GM21619 (cell line): ENCODE data around the gene BGN.

Source experiments
- ATAC-seq: cut with Tn5 transposase; IDR thresholded peaks from one replicate; pipeline ENCODE4 v1.9.1; 2021; ENCODE audit not compliant: unreplicated experiment

Gene BGN

GRCh38 chrX:153502131-153502530, 7.4 kb downstream of the BGN start:
- no peak for ATAC-seq

GRCh38 chrX:153502796-153503195, 8.0 kb downstream of the BGN start:
- no peak for ATAC-seq

- ATAC-seq: no peak
Observed at GRCh38 chrX:153504445-153505016, 9.8 kb downstream of the BGN start.

GRCh38 chrX:153505361-153505760, 10.6 kb downstream of the BGN start:
- ATAC-seq: no peak

- peak; percentile 91 for ATAC-seq
Observed at GRCh38 chrX:153507484-153508178, 12.9 kb downstream of the BGN start.

- ATAC-seq: no peak
Observed at GRCh38 chrX:153509592-153509991, 14.8 kb downstream of the BGN start.

- ATAC-seq: no peak
Observed at GRCh38 chrX:153510383-153510782, 15.6 kb downstream of the BGN start.

GRCh38 chrX:153511784-153512500, 17.2 kb downstream of the BGN start:
- no peak for ATAC-seq

- no peak for ATAC-seq
Observed at GRCh38 chrX:153512501-153512893, 17.7 kb downstream of the BGN start.

- ATAC-seq: no peak
Observed at GRCh38 chrX:153513265-153513664, 18.5 kb downstream of the BGN start.

- ATAC-seq: no peak
Observed at GRCh38 chrX:153514259-153514658, 19.5 kb downstream of the BGN start.

GRCh38 chrX:153515435-153515834, 20.7 kb downstream of the BGN start:
- ATAC-seq: no peak

GRCh38 chrX:153516073-153516472, 21.3 kb downstream of the BGN start:
- no peak for ATAC-seq

- ATAC-seq: no peak
Observed at GRCh38 chrX:153517423-153517822, 22.6 kb downstream of the BGN start, which contains the start of gene ATP2B3. ATP2B3 (plus strand) TSS chrX:153517642; CDS start chrX:153536248, 18,606 bp downstream.

- ATAC-seq: no peak
Observed at GRCh38 chrX:153517946-153518834, 23.4 kb downstream of the BGN start.

GRCh38 chrX:153519569-153520286, 24.9 kb downstream of the BGN start:
- no peak for ATAC-seq

- no peak for ATAC-seq
Observed at GRCh38 chrX:153520287-153520917, 25.6 kb downstream of the BGN start.

- no peak for ATAC-seq
Observed at GRCh38 chrX:153521034-153521433, 26.3 kb downstream of the BGN start.

- no peak for ATAC-seq
Observed at GRCh38 chrX:153522259-153522658, 27.5 kb downstream of the BGN start.

GRCh38 chrX:153523269-153523668, 28.5 kb downstream of the BGN start:
- ATAC-seq: no peak
